GM12875 (cell line): Measurements from ENCODE around the gene P2RY14.

Experiments
- H3K4me3 ChIP-seq: one replicate; pipeline ENCODE4 v1.5.1; 2011; ENCODE audit warnings: low read depth, low read length, control low read depth
- CTCF ChIP-seq: IDR thresholded peaks from 2 replicates; pipeline ENCODE4 v1.5.1; 2011; ENCODE audit warnings: low read depth, mild to moderate bottlenecking, control low read depth, inconsistent platforms, low read length, moderate library complexity, borderline replicate concordance; ENCODE audit not compliant: insufficient read depth

The P2RY14 gene

GRCh38 chr3:151278230-151278629 is at the start of gene P2RY14:
Gene P2RY14 (minus strand): TSS chr3:151278542. CDS start chr3:151214316, 64,226 bp downstream.
- no peak for TF ChIP-seq CTCF
- H3K4me3 ChIP-seq = no peak within 1 kb of the TSS

GRCh38 chr3:151327571-151328198 is 49.3 kb upstream of the P2RY14 start:
- TF ChIP-seq CTCF = 0 out of 2 replicates have a peak, but pooled peaks have one; percentile 20

GRCh38 chr3:151322511-151322910 is 44.2 kb upstream of the P2RY14 start:
- no peak for TF ChIP-seq CTCF
- H3K4me3 ChIP-seq = no peak overlapping the region

More at GRCh38 chr3:151327571-151328198, 49.3 kb upstream of the P2RY14 start:
- no peak overlapping the region for H3K4me3 ChIP-seq

- TF ChIP-seq CTCF = no peak
Measured at GRCh38 chr3:151321526-151321925, 43.2 kb upstream of the P2RY14 start.

GRCh38 chr3:151320131-151320530 is 41.8 kb upstream of the P2RY14 start:
- no peak for TF ChIP-seq CTCF

More at GRCh38 chr3:151321526-151321925, 43.2 kb upstream of the P2RY14 start:
- H3K4me3 ChIP-seq = no peak overlapping the region

GRCh38 chr3:151319628-151320027 is 41.3 kb upstream of the P2RY14 start:
- no peak overlapping the region for H3K4me3 ChIP-seq
- no peak for TF ChIP-seq CTCF

More at GRCh38 chr3:151320131-151320530, 41.8 kb upstream of the P2RY14 start:
- no peak overlapping the region for H3K4me3 ChIP-seq

GRCh38 chr3:151318991-151319390 is 40.6 kb upstream of the P2RY14 start:
- no peak overlapping the region for H3K4me3 ChIP-seq
- no peak for TF ChIP-seq CTCF
